ENCODE results near the gene MCC. TPM values are rescaled to one million over a fixed set of nuclear protein-coding genes. Genes with fewer than 3 reads are reported as not detected.

The MCC gene
- total and polyA plus RNA-seq, 2 of the 4 experiments (the other 2 are of a cell fraction): 5.0 to 20.6 TPM

DNA sequence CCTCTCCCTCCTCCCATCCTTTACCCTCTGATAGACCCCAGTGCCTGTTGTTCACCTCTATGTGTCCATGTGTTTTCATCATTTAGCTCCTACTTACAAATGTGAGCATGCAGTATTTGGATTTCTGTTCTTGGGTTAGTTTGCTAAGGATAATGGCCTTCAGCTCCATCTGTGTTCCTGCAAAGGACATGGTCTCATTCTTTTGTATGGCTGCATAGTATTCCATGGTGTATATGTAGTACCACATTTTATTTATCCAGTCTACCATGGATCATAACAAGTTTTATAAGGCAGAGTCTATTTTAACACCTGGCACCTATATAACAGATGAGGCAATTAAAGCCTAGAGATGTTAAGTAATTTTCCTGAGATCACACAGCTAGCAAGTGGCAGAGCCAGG lies 32.6 kb upstream of the MCC start:
- no peak overlapping the region for H3K14ac ChIP-seq (replicated peaks; ENCODE audit: low read depth, low read length)
- no peaks in the 10 kb centered on the region for H3K9me1 ChIP-seq (ENCODE audit: insufficient read depth, low read length)
- in situ Hi-C loops (cut with MboI; ENCODE audit: low sequenced_read_pairs) (no loop called here), intact Hi-C loops (cut with micrococcal nuclease) (no loop called here), dilution Hi-C loops (cut with HindIII; ENCODE audit: low sequenced_read_pairs, unreplicated experiment) (no loop called here)
- DNase-seq: no peak
- no peak for ATAC-seq (ENCODE audit: low read depth)
- no peak overlapping the region for H3K18ac ChIP-seq (ENCODE audit: low read depth, low read length)
- no peak overlapping the region for H2BK5ac ChIP-seq (ENCODE audit: low read depth, low read length, poor library complexity, severe bottlenecking)
- H4K20me1 ChIP-seq (ENCODE audit: insufficient read depth, low read length): no peaks in the 10 kb centered on the region; the same call in 1 of the 2 replicates
- TF ChIP-seq USF2 (IDR thresholded peaks at IDR 0.05; ENCODE audit: low read depth, low read length) (no peak), MAFK (IDR thresholded peaks at IDR 0.05; ENCODE audit: low read depth, low read length) (no peak), CEBPB (IDR thresholded peaks at IDR 0.05; ENCODE audit: low read depth, low read length) (no peak)
- H2AFZ ChIP-seq (replicated peaks; ENCODE audit: low read length, poor library complexity): no peak overlapping the region
- peaks cover 3% of the 10 kb centered on the region; the same call in 1 of the 2 replicates for H3K36me3 ChIP-seq (ENCODE audit: control insufficient read depth, insufficient read depth, low read length)
- H4K5ac ChIP-seq (ENCODE audit: low read depth, low read length): no peak overlapping the region
- H3K27ac ChIP-seq (ENCODE audit: insufficient read depth, low read length): no peak overlapping the region
- H4K91ac ChIP-seq (ENCODE audit: insufficient read depth, low read depth, low read length): no peak overlapping the region
- H3K4me1 ChIP-seq (ENCODE audit: control insufficient read depth, insufficient read depth, low read length): peaks cover 8% of the 10 kb centered on the region
- H2AK5ac ChIP-seq (ENCODE audit: low read depth, low read length): no peak overlapping the region
- BruUV-seq (replicated peaks): no TSS peak
- ChIA-PET CTCF (interaction anchor here (0.6 kb wide), 1 partner anchor 74 kb away, joined by 4 read pairs; no protein-coding TSS in a partner anchor), POLR2A (ENCODE audit: unreplicated experiment) (no interaction called here)
- peaks cover 17 to 43% of the 10 kb centered on the region in 2 experiments; a peak in 2 of 4 replicates for H3K79me1 ChIP-seq (ENCODE audit: low read depth in 1 of 2, low read length in 2 of 2)
- no peaks in the 10 kb centered on the region for H3K9me3 ChIP-seq (ENCODE audit: control insufficient read depth, insufficient read depth, low read length)
- no peak overlapping the region for H3K9ac ChIP-seq (ENCODE audit: low read depth, low read length)
- no peak overlapping the region for H2BK120ac ChIP-seq (ENCODE audit: low read depth, low read length)
- H3K4me3 ChIP-seq (ENCODE audit: insufficient read depth, low read depth, low read length): no peak overlapping the region
- H3K27me3 ChIP-seq (ENCODE audit: control insufficient read depth, insufficient read depth, low read length): no peaks in the 10 kb centered on the region
- H3K23ac ChIP-seq (ENCODE audit: low read depth, low read length): no peak overlapping the region
- H3K56ac ChIP-seq (ENCODE audit: extremely low read depth, insufficient read depth, low read length): no peak overlapping the region
- H2AK9ac ChIP-seq (replicated peaks; ENCODE audit: low read depth, low read length, poor library complexity): no peak overlapping the region
- no peak overlapping the region for H3K4ac ChIP-seq (ENCODE audit: low read depth, low read length)
- no peak overlapping the region for H4K8ac ChIP-seq (ENCODE audit: low read depth in 2 of 2, low read length in 2 of 2)
- H3K4me2 ChIP-seq (ENCODE audit: low read depth, low read length): no peak overlapping the region
- H2BK20ac ChIP-seq (ENCODE audit: low read depth, low read length): no peak overlapping the region
- no peak overlapping the region for H2BK15ac ChIP-seq (ENCODE audit: low read depth, low read length)
